A673 (cell line): ENCODE data around the gene BEST2. TPM values are rescaled to one million over a fixed set of nuclear protein-coding genes. Genes with fewer than 3 reads are reported as not detected.
A peak's percentile ranks its signal among the peaks of the same experiment; 100 is the strongest.
"Not testable (repeated sequence)": the region's sequence is repeated elsewhere in the genome, so short reads cannot be mapped to it uniquely, and the experiment has no call there.

Experiments
- BruUV-seq: library from RNA; stranded (reverse); fragments of 400-500 nt; replicated peaks from 2 replicates; lab custom pipeline; 2021; lab: Mats Ljungman, UMichigan
- CTCF ChIA-PET: fragments of 300-600 bp; sonication (Branson Sonifier 250); formaldehyde crosslinking; loops from one replicate; lab custom pipeline; 2022; ENCODE audit warnings: antibody characterized with exemption; lab: Charles Lee
- POLR2A ChIA-PET: fragments of 300-600 bp; sonication (Branson Sonifier 250); formaldehyde crosslinking; loops from one replicate; lab custom pipeline; 2022; ENCODE audit warnings: antibody characterized with exemption; ENCODE audit not compliant: low non-redundant PET; lab: Charles Lee
- DNase-seq: peaks from one replicate; pipeline ENCODE4 v3.0.0-alpha.2; 2015; ENCODE audit warnings: low spot score
- H3K27ac ChIP-seq: fragments of 200-600 bp; sonication (generic); 2 replicates; pipeline ENCODE4 v1.5.1; 2016; ENCODE audit warnings: mixed run types, low read depth, mild to moderate bottlenecking, mixed read lengths, antibody characterized with exemption, low read length; ENCODE audit not compliant: poor library complexity, severe bottlenecking
- H3K27me3 ChIP-seq: fragments of 200-600 bp; sonication (generic); replicated peaks from 2 replicates; pipeline ENCODE4 v1.6.1; 2017; ENCODE audit warnings: mixed run types, low read depth, mild to moderate bottlenecking, mixed read lengths, antibody characterized with exemption, low read length; ENCODE audit not compliant: insufficient read depth, poor library complexity
- H3K36me3 ChIP-seq: fragments of 200-600 bp; sonication (generic); 2 replicates; pipeline ENCODE4 v1.6.1; 2016; ENCODE audit warnings: mixed run types, mild to moderate bottlenecking, mixed read lengths, antibody characterized with exemption, low read length; ENCODE audit not compliant: insufficient read depth, poor library complexity, severe bottlenecking
- H3K4me1 ChIP-seq: fragments of 200-600 bp; sonication (generic); 2 replicates; pipeline ENCODE4 v1.6.1; 2017; ENCODE audit warnings: mixed run types, mild to moderate bottlenecking, mixed read lengths, antibody characterized with exemption, low read length; ENCODE audit not compliant: insufficient read depth, poor library complexity, severe bottlenecking
- H3K4me3 ChIP-seq: fragments of 200-600 bp; sonication (generic); 2 replicates; pipeline ENCODE4 v1.5.1; 2016; ENCODE audit warnings: low read depth, mixed run types, mild to moderate bottlenecking, mixed read lengths, low read length; ENCODE audit not compliant: poor library complexity, severe bottlenecking
- H3K9me3 ChIP-seq: fragments of 200-600 bp; sonication (generic); 2 replicates; pipeline ENCODE4 v1.6.1; 2016; ENCODE audit warnings: mixed run types, low read depth, mild to moderate bottlenecking, mixed read lengths, antibody characterized with exemption, low read length; ENCODE audit not compliant: poor library complexity, severe bottlenecking
- CTCF ChIP-seq: fragments of 300-800, 200-600 bp; sonication (generic); conservative IDR thresholded peaks from 2 replicates; pipeline ENCODE4 v1.5.1; 2017; ENCODE audit warnings: low read depth, mild to moderate bottlenecking, antibody characterized with exemption, low read length, moderate library complexity, mixed read lengths
- EZH2 ChIP-seq: fragments of 200-600 bp; sonication (generic); IDR thresholded peaks from 2 replicates; pipeline ENCODE4 v1.6.1; 2017; ENCODE audit warnings: borderline replicate concordance, low read depth, mild to moderate bottlenecking, mixed read lengths, antibody characterized with exemption, low read length; ENCODE audit not compliant: poor library complexity, severe bottlenecking
- intact Hi-C: fragments of 100-400 bp; cut with micrococcal nuclease; formaldehyde crosslinking; loops from one replicate; pipeline ENCODE4 v1.10.0; 2022; ENCODE audit not compliant: unreplicated experiment
- total RNA-seq: library from RNA; stranded (reverse); gene quantifications from 2 replicates; pipeline ENCODE4 v1.2.3, GENCODE V29; 2021

BEST2 gene
- total RNA-seq, 1 experiment from 2014 or later, result not detected

GRCh38 chr19:12711187-12711586 lies 40.4 kb upstream of the BEST2 start:
- H3K4me1 ChIP-seq, result no peaks in the 10 kb centered on the region
- no peaks in the 10 kb centered on the region for H3K27me3 ChIP-seq
- H3K36me3 ChIP-seq, result peaks cover 91% of the 10 kb centered on the region
- intact Hi-C loops, result no loop called here
- H3K9me3 ChIP-seq, result no peaks in the 10 kb centered on the region
- CTCF ChIA-PET, result no interaction called here
- TF ChIP-seq CTCF, result no peak
- no peak overlapping the region for H3K27ac ChIP-seq
- no peak for DNase-seq
- no peak overlapping the region for H3K4me3 ChIP-seq
- no TSS peak for BruUV-seq
- POLR2A ChIA-PET, result interaction anchor here (0.9 kb wide), 1 partner anchor 15 kb away, joined by 3 read pairs; the partner anchor contains the start of gene FBXW9

- H3K27ac ChIP-seq, H3K4me3 ChIP-seq, CTCF ChIA-PET, H3K4me1 ChIP-seq, DNase-seq, H3K27me3 ChIP-seq, POLR2A ChIA-PET, BruUV-seq, H3K9me3 ChIP-seq, intact Hi-C loops: not testable (repeated sequence)
- peaks cover 88% of the 10 kb centered on the region for H3K36me3 ChIP-seq
- TF ChIP-seq CTCF, result 0 out of 2 replicates have a peak, but pooled peaks have one; percentile 25
These were observed 39.5 kb upstream of the BEST2 start for GRCh38 chr19:12712077-12712476.

- DNase-seq, BruUV-seq, H3K9me3 ChIP-seq, H3K27me3 ChIP-seq, intact Hi-C loops, POLR2A ChIA-PET, CTCF ChIA-PET, H3K4me3 ChIP-seq, H3K27ac ChIP-seq, H3K4me1 ChIP-seq: not testable (repeated sequence)
- peaks cover 85% of the 10 kb centered on the region for H3K36me3 ChIP-seq
These were observed 38.3 kb upstream of the BEST2 start for GRCh38 chr19:12713304-12713703.

GRCh38 chr19:12715102-12715501 lies 36.5 kb upstream of the BEST2 start:
- Histone ChIP-seq H3K4me3 (no peak overlapping the region), H3K27me3 (no peaks in the 10 kb centered on the region), H3K36me3 (peaks cover 85% of the 10 kb centered on the region), H3K27ac (no peak overlapping the region), H3K4me1 (peaks cover under 1% of the 10 kb centered on the region), H3K9me3 (no peaks in the 10 kb centered on the region)
- intact Hi-C loops, result no loop called here
- DNase-seq, result no peak
- no peak for TF ChIP-seq CTCF
- no peak for TF ChIP-seq EZH2
- CTCF ChIA-PET, result no interaction called here
- POLR2A ChIA-PET, result no interaction called here
- BruUV-seq, result no TSS peak
